Right ventricle myocardium inferior (tissue), 1 donor: ENCODE results near the gene CHRDL2. TPM values are rescaled to one million over a fixed set of nuclear protein-coding genes. Genes with fewer than 3 reads are reported as not detected.
A peak's percentile ranks its signal among the peaks of the same experiment; 100 is the strongest.

Experiments
- ATAC-seq: fragments of 200-7000 bp; cut with Tn5 transposase; one replicate; pipeline ENCODE4 v1.9.1; 2020; ENCODE audit warnings: mild to moderate bottlenecking, moderate library complexity
- DNase-seq: peaks from one replicate; pipeline ENCODE4 v3.0.0; 2021; ENCODE audit errors: missing footprints
- intact Hi-C: fragments of 100-400 bp; cut with DNase I; formaldehyde crosslinking; loops from one replicate; pipeline ENCODE4 v1.11.0; 2022
- microRNA-seq: library from miRNA; unstranded; fragments of <30 nt; microRNA quantifications from one replicate; pipeline ENCODE4 v1.2.0, GENCODE V29; 2020
- total RNA-seq: library from RNA; stranded (reverse); fragmentation: NEBNext Ultra II Directional; extraction: Animal tissue kit (Norgen Biotek cat#: 25700); gene quantifications from one replicate; pipeline ENCODE4 v1.2.1, GENCODE V29; 2021
- donor health status: DM: no; HTN: yes; CAD: no; lungs with severe emphysema.

CHRDL2 gene
- total RNA-seq, 1 donor from 2014 or later: 34.3 TPM

DNA sequence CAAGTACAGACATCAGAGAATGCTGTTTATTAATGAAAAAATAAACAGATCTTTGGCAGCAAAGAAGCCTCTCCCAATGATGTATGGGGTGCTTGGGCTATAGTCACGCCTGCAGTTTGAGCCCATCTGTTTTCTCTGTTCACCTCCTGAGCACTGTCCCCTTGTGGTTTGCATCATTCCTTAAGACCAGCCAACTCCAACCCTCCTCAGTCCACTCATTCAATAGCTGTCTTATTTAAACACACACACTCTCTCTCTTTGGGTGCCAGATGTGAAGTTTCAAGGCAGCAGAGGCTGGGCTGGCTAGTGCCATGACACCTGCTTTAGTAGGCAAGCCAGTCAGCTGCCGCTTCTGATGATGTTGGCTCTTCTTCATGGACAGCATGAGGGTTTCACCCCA is 80.7 kb downstream of the CHRDL2 start:
- ATAC-seq (peak; percentile 93), DNase-seq (peak; percentile 74)
- intact Hi-C loops: no loop called here

GRCh38 chr11:74648894-74649293 is 82.3 kb downstream of the CHRDL2 start:
- intact Hi-C loops: no loop called here
- DNase-seq (no peak), ATAC-seq (no peak)

DNA sequence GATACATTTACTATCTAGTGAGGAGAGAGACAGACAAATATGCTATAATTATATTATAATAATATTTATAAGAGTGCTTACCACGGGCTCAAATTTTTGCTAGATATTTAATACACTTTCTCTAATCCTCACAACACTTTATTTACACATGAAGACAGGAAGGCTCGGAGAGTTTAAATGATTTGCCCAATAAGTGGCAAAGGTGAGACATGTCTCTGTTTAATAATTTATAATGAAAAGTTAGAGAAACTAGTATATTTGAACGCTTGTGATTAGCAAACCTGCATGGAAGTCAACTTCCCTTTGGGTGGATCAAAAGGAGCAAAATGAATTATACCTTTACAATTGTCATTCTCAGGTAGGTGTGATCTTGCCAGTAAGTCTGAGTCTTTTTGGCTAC is 83.4 kb downstream of the CHRDL2 start:
- intact Hi-C loops: no loop called here
- DNase-seq (no peak), ATAC-seq (no peak)

- ATAC-seq (no peak), DNase-seq (no peak)
- intact Hi-C loops: no loop called here
These were observed 83.8 kb downstream of the CHRDL2 start for GRCh38 chr11:74647404-74647803.

DNA sequence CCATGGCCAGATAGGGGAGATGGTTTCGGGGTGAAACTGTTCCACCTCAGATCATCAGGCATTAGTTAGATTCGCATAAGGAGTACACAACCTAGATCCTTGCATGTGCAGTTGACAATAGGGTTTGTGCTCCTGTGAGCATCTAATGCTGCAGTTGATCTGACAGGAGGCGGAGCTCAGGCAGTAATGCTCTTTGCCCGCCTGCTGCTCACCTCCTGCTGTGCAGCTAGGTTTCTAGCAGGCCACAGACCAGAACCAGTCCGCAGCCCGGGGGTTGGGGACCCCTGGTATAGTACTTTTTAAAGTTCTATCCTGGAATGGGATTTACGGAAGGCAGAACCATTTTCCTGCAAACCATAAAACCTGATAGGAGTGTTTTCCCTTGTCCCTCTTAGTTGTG is 84.3 kb downstream of the CHRDL2 start:
- intact Hi-C loops: no loop called here
- DNase-seq: peak; percentile 51
- ATAC-seq: no peak

Small RNAs within 50 kb of the gene (microRNA-seq; reads per million reads assigned to microRNA genes)
- not detected for gene MIR4696

Other genes starting within 250 kb of the CHRDL2 start
- 0.49 TPM for gene LIPT2, start 237.7 kb downstream of the CHRDL2 start, total RNA-seq
- gene POLD3, start 138.8 kb downstream of the CHRDL2 start, total RNA-seq: 7.8 TPM
- gene RNF169, start 17.4 kb upstream of the CHRDL2 start, total RNA-seq: 10.4 TPM
- gene XRRA1, start 217.7 kb upstream of the CHRDL2 start, total RNA-seq: 6.6 TPM
- gene SPCS2, start 217.8 kb upstream of the CHRDL2 start, total RNA-seq: 108 TPM